ENCODE measurements around the gene SIPA1L2. TPM values are rescaled to one million over a fixed set of nuclear protein-coding genes. Genes with fewer than 3 reads are reported as not detected.

Gene SIPA1L2
- total and polyA plus RNA-seq, 2 experiments from 2014 or later = 4.1 to 17.0 TPM

DNA sequence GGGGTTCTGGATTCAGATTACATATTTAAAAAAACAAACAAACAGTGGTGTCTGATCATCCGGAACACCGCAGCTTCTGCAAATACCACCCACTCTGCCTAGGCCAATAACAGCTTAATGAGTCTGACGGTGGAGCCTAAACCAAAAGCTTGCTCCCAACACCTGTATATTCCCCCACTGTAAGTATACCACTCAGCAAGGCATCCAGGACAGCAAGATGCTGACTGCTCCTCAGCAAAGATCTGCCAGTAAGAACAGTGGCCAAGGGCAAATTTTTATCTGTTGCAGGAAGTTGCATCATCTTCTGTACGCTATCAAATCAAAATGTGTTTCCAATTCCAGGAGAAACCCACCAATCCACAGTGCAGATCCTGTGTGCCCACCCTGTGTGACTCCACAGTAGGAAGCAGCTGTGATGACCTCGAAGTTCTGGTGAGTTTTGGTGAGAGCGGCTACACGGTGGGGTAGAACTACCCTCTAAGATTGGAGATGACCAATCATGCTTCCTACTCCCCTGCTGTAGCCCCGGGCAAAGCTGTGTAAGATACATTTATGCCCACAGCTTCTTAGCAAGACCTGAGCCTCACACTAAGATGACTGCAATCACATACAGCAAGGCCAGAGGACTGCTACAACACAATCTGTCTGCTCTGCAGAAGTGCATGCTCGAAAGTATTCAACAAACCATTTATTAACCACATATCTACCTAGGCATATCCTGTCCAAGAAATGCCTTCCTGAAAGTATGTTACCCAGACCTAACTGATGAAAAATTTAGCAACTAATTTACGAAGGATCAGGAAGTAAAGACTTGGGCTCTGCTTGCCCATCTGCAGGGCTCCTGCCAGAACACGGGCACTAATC is 30.5 kb downstream of the SIPA1L2 start:
- Mint-ChIP-seq H3K36me3 (ENCODE audit: low read depth) (no peaks in the 10 kb centered on the region; the same call in 2 of the 3 replicates), H3K4me3 (no peak overlapping the region), H3K9me3 (no peaks in the 10 kb centered on the region), H3K4me1 (peaks cover 8% of the 10 kb centered on the region; the same call in 2 of the 3 replicates), H3K27me3 (ENCODE audit: insufficient read depth, low read depth, poor library complexity) (peaks cover 1% of the 10 kb centered on the region), H3K27ac (peak overlapping the region; percentile 57)
- no peak for TF ChIP-seq STAT1 (IDR thresholded peaks at IDR 0.05; ENCODE audit: unreplicated experiment)
- TF ChIP-seq JUNB (IDR thresholded peaks at IDR 0.05; ENCODE audit: unreplicated experiment) = no peak
- H3F3A ChIP-seq (replicated peaks; ENCODE audit: low read depth) = no peaks in the 10 kb centered on the region
- H3K9me2 ChIP-seq (ENCODE audit: insufficient read depth) = peaks cover 4% of the 10 kb centered on the region; the same call in 1 of the 2 replicates
- no peaks in the 10 kb centered on the region for H3K4me1 ChIP-seq (ENCODE audit: insufficient read depth)
- no peaks in the 10 kb centered on the region for H3K36me3 ChIP-seq (ENCODE audit: insufficient read depth)
- DNase-seq (ENCODE audit: low spot score) (no peak), ATAC-seq (no peak)
- peaks cover 9% of the 10 kb centered on the region; the same call in 1 of the 2 replicates for H3K79me2 ChIP-seq (replicated peaks; ENCODE audit: insufficient read depth)
- H2AFZ ChIP-seq = no peak overlapping the region
- no peaks in the 10 kb centered on the region; the same call in none of the 2 replicates for H4K20me1 ChIP-seq (replicated peaks; ENCODE audit: insufficient read depth)
- H3K4me2 ChIP-seq = no peak overlapping the region
- no peak overlapping the region for H3K4me3 ChIP-seq
- no peak overlapping the region for H3K27ac ChIP-seq (ENCODE audit: low read depth)
- no peaks in the 10 kb centered on the region for H3K27me3 ChIP-seq (ENCODE audit: insufficient read depth)

GRCh38 chr1:232598837-232599177 is 31.1 kb downstream of the SIPA1L2 start:
- no peak overlapping the region for H3K4me3 Mint-ChIP-seq
- Histone ChIP-seq H3K4me3 (no peak overlapping the region), H3K79me2 (replicated peaks; ENCODE audit: insufficient read depth) (peaks cover 9% of the 10 kb centered on the region; the same call in 1 of the 2 replicates), H4K20me1 (replicated peaks; ENCODE audit: insufficient read depth) (no peaks in the 10 kb centered on the region; the same call in none of the 2 replicates), H3K4me1 (ENCODE audit: insufficient read depth) (no peaks in the 10 kb centered on the region), H3K27ac (ENCODE audit: low read depth) (no peak overlapping the region), H3K27me3 (ENCODE audit: insufficient read depth) (no peaks in the 10 kb centered on the region), H3K36me3 (ENCODE audit: insufficient read depth) (no peaks in the 10 kb centered on the region), H3K9me2 (ENCODE audit: insufficient read depth) (peaks cover 4% of the 10 kb centered on the region; the same call in 1 of the 2 replicates), H3F3A (replicated peaks; ENCODE audit: low read depth) (no peaks in the 10 kb centered on the region), H2AFZ (no peak overlapping the region), H3K4me2 (no peak overlapping the region)
- H3K27me3 Mint-ChIP-seq (ENCODE audit: insufficient read depth, low read depth, poor library complexity) = peaks cover 1% of the 10 kb centered on the region
- ATAC-seq = no peak
- H3K9me3 Mint-ChIP-seq = no peaks in the 10 kb centered on the region
- no peaks in the 10 kb centered on the region; the same call in 2 of the 3 replicates for H3K36me3 Mint-ChIP-seq (ENCODE audit: low read depth)
- TF ChIP-seq POLR2AphosphoS5 (IDR thresholded peaks at IDR 0.05; ENCODE audit: low read depth) (no peak), CREB1 (CRISPR knock-in tag; IDR thresholded peaks at IDR 0.05; ENCODE audit: low read depth) (no peak), JUNB (IDR thresholded peaks at IDR 0.05; ENCODE audit: unreplicated experiment) (no peak), NANOG (IDR thresholded peaks at IDR 0.05; ENCODE audit: borderline replicate concordance) (no peak), ZNF114 (CRISPR knock-in tag; IDR thresholded peaks at IDR 0.05) (no peak), EZH2phosphoT487 (IDR thresholded peaks at IDR 0.05; ENCODE audit: unreplicated experiment) (no peak), CTCF (conservative IDR thresholded peaks at IDR 0.05; ENCODE audit: low read depth in 2 of 2) (no peak), EZH2 (IDR thresholded peaks at IDR 0.05; ENCODE audit: low read depth, unreplicated experiment) (no peak), REST (IDR thresholded peaks at IDR 0.05; ENCODE audit: unreplicated experiment) (no peak)
- DNase-seq (ENCODE audit: low spot score) = no peak
- no peak overlapping the region for H3K27ac Mint-ChIP-seq
- peaks cover 12% of the 10 kb centered on the region for H3K4me1 Mint-ChIP-seq

Measured in GM23338 (cell line).